LoVo (cell line): Measurements from ENCODE around the gene CITED1.
"Not testable (repeated sequence)": the region's sequence is repeated elsewhere in the genome, so short reads cannot be mapped to it uniquely, and the experiment has no call there.

Experiments used
- DNase-seq: peaks from one replicate; pipeline ENCODE4 v3.0.0-alpha.2; 2016; ENCODE audit warnings: low spot score

The CITED1 gene

GRCh38 chrX:72305286-72306084, at the start of gene CITED1:
Gene CITED1, minus strand, starts transcription at chrX:72305914. Its CDS starts 3,045 bp downstream, at chrX:72302869.
- no peak for DNase-seq

GRCh38 chrX:72352786-72353185, 47.1 kb upstream of the CITED1 start:
- no peak for DNase-seq

- DNase-seq = no peak
Observed at GRCh38 chrX:72351606-72352334, 46.1 kb upstream of the CITED1 start.

- no peak for DNase-seq
Observed at GRCh38 chrX:72349190-72349589, 43.5 kb upstream of the CITED1 start.

- no peak for DNase-seq
Observed at GRCh38 chrX:72348247-72348979, 42.7 kb upstream of the CITED1 start.

- DNase-seq = no peak
Observed at GRCh38 chrX:72347366-72347765, 41.7 kb upstream of the CITED1 start.

DNA sequence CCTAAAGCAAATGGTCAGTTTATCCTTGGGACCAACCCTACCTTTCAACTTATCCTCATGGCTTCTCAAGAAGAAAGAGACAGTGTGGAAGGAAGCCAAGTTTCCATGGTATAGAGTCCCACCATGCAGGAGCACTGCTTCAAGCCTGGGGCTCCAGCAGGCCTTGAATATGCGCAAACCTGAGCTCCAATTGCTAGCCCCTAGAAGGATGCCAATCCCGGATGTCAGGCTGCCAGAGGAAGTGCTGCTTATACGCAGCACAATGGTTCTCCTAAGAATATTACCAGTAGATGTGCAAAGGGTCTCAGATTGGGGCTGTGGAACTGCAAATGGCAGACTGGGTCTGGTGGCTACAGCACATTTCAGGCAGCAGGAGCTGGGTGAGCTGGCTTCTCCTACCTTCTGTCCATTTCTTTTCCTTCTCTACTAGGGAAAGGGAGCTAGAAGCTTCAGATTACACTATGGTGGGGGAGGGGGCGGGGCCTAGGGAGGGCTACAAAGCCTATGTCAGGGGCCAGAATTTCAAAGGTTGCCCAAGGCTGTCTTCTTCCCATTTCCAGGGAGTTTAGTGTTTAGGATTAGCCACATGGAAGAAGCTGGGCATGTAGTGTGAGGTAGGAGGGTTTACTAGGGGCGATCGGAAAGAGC, 40.7 kb upstream of the CITED1 start:
- DNase-seq = no peak

DNA sequence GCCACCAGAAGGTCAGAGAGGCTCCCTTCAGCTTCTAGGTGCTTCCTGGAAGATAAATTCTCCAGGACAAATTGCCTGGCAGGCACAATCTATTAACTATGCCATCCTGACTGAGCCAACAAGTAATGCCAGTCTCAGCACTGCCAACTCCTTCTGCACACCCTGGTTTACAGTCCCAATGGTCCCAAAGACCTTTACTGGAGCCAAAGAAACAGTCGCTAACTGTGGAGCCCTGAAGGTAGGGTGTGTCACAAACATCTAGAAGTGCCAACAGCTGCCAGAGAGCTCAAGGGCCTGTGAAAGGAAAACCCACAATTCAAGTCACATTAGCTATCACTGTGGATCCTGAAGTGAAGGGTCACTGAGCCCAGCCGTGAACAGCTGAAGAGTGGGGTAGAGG, 34.9 kb upstream of the CITED1 start:
- DNase-seq = no peak

- DNase-seq = no peak
Observed at GRCh38 chrX:72340041-72340440, 34.3 kb upstream of the CITED1 start.

DNA sequence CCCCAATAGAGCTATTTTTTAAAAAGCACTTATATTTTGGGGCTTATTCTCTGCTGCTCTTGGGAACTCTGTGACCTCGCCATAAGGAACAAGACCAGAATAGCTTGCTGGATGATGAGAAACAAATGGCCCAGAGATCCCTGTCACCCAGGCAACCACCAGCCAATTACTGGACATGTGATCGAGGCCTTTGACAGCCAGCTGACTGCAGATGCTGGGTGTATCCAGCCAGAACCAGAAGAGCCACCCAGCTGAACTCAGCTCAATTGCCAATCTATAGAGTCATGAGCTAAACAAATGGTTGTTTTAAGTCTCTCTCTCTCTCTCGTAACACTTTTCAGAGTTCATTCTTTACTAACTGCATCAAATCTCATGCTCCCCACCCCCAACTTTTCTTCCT, 24.4 kb upstream of the CITED1 start:
- DNase-seq = no peak

DNA sequence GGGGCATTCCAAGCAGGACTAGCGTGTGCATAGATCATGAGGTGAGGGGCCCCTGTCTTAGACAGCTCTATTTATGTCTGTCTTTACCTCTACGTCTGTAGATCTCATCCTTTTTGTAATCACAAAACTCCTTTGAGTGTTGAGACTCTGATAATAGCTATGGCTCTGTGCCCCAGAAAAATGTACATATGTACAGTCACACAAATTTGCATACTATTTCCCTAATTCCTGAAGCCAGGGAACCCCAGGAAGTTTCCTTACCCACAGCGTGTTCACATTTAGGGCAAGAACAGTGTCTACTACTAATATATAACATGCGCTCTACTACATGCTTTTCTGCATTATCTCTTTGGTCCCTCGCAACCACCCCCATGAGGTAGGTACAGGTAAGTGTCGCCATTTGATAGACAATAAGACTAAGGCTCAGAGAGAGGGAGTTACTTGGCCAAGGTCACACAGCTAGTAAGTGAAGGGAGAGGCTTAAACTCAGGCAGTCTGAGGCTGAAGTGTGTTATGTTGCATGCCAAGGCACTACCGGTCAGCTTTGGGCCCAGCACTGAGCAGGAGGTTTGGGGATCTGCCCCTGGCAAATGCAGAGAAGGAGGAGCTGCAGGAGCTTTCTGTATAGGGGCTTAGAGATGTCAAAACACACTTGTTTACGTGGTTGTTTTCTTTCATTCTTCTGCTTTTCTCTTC, 21.0 kb upstream of the CITED1 start:
- no peak for DNase-seq

GRCh38 chrX:72319651-72320050, 13.9 kb upstream of the CITED1 start:
- DNase-seq = not testable (repeated sequence)

- no peak for DNase-seq
Observed at GRCh38 chrX:72317139-72317538, 11.4 kb upstream of the CITED1 start.

- no peak for DNase-seq
Observed at GRCh38 chrX:72316408-72317110, 10.8 kb upstream of the CITED1 start.

DNA sequence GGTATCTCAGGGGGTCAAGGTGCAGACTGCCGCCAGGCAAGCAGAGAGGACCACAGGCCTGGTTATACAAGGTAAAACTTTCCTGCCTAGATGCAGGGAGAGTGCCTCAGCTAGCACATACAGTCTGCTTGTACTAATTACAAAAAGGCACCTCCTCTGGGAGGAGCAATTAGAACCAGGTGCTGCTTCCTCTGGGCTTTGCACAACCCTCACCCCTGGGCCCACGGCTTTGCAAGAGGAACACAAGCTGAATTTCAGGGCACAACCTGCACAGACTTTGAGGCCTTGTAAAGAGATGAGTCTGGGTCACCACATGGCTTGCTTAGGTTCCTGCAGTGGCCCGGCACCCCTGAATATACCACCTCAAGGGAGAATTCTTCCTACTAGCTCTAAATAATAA, 9.2 kb upstream of the CITED1 start:
- DNase-seq = no peak

DNA sequence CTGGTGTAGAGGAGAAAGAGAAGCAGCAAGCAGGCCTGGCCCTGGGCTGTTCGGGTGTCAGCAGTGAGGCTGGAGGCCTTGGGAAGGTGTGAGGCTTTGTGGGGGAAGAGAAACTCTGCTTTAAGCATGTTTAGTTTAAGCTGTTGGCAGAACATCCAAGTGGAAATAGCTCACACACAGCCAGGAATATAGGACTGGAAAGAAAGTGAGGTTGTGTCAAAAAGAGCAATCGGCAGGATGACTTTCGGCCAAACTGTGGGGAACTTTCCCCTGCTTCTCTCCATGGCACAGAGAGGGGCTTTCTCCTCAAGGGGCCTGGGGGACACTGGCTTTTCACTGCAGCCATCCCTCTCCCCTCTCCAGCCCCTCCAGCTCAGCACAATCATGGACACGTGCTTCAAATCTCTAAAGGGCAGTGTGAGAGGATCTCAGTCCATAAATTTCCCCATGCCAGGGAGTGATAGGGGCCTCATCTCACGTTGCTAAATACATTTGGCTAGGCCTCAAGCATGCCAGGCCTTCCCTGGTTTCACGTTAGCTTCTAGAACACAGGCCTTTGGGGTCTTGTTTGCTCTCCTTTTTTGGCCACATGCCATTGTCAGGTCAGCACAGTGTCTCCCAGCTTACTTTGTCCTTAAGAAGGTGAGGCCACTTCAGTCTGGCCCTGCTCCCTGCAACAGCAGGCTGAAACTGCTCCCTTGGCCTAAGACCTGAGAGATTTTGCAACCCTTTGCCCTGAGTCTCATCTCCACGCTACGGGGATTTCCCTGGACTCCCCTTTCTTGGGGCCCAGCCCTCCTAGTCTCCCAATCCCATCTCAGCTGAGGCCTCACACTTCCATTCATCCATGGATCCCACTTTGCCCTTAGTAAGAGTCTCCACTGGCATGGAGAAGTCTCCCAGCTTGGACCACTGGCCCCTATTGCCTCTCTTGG, 8.3 kb upstream of the CITED1 start:
- DNase-seq = no peak

DNA sequence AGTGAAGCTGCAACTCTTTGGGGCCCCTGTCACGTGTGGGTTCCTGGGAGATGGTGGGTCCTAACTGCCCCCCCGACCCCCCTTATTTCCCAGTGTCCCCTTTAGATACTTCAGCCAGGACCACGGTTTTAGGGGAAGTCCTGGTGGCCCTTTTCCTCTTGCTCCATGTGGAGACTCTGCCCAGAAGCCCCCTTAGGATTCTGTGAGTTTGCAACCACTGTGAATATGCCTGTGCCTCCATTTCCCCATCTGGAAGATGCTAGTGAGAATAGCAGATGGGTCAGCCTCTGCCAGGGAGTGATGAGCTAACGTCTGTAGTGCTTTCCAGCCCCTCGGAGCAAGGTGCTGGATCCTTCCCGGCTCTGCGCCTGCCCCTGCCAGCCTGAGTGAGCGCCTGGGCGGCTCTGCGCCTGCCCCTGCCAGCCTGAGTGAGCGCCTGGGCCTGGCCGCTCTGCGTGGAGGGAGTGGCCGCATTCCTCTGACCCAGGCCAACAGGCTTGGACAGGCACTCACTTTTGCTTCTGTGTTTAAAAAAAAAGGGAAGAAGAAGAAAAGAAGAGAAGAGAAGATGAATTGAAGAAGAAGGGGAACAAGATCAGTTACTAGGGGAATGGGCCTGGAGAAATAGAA, 6.7 kb upstream of the CITED1 start:
- no peak for DNase-seq

DNA sequence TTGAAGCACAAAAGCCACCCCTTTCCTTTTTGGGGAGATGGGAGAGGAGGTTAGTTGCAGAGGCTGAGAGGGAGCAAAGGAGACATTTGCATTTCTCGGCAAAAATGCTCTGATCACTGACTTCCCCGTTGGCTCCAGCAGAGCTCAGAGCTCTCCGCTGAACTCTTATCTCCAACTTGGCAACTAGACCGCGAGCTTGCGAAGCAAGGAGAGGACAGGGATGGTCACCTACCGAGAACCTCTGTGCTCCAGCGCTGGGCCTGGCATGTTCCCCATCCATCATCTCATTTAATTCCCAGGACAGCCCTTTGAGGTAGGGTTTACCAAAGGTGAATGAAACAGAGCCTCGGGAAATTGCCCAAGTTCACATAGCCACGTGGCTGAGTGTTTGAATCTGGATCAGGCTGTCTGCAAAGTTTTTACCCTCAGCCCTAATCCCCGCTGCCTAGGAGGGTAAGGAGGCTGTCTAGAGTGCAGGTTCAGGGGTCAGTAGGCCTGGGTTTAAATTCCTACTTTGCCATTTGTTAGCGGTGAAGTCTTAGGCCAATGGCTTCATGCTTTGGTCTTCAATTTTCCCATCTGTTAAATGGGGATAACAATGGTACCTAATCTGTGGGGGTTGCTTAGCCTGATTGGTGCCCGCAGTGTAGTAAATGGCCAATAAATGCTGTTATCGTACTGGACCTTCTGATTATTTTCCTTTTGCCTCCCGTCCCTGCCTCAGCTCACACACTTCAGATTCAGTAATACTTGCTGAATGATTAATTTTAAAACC, 3.8 kb upstream of the CITED1 start:
- DNase-seq = no peak
